PFSK-1 (cell line): Measurements from ENCODE around the gene SARDH.

Experiments used
- POLR2AphosphoS5 ChIP-seq: IDR thresholded peaks from 2 replicates; pipeline ENCODE4 v1.6.1; 2012; ENCODE audit warnings: low read depth, mild to moderate bottlenecking, control low read depth, low read length, moderate library complexity
- TAF1 ChIP-seq: IDR thresholded peaks from 2 replicates; pipeline ENCODE4 v1.6.1; 2012; ENCODE audit warnings: low read length, control low read depth, borderline replicate concordance; ENCODE audit not compliant: insufficient read depth

GRCh38 chr9:133707763-133708245, 30.3 kb downstream of the SARDH start:
- no peak for TF ChIP-seq POLR2AphosphoS5
- TF ChIP-seq TAF1: no peak
